CD4-positive, CD25-positive, alpha-beta regulatory T cell (primary cell): ENCODE measurements around the gene GMEB1. TPM values are rescaled to one million over a fixed set of nuclear protein-coding genes. Genes with fewer than 3 reads are reported as not detected.
"Not testable (repeated sequence)": the region's sequence is repeated elsewhere in the genome, so short reads cannot be mapped to it uniquely, and the experiment has no call there.

Experiments used
- ATAC-seq, 2 donors: fragments of 150-1000 bp; cut with Tn5 transposase; one replicate each; pipeline ENCODE4 v1.10.0; 2021; ENCODE audit warnings: low read depth in 2 of 2, moderate number of reproducible peaks in 2 of 2, moderate library complexity in 1 of 2
- DNase-seq, 3 donors: peaks; one replicate each; pipeline versions ENCODE4 v3.0.0 to v3.0.0-alpha.2; 2012 to 2022; ENCODE audit warnings: mixed read lengths in 1 of 3
- H3K27ac ChIP-seq: one replicate; pipeline ENCODE4 v1.7.0; 2013; ENCODE audit warnings: mild to moderate bottlenecking, low read length; ENCODE audit not compliant: insufficient read depth, poor library complexity, severe bottlenecking
- H3K27me3 ChIP-seq: one replicate; pipeline ENCODE4 v1.7.0; 2013; ENCODE audit warnings: low read length; ENCODE audit not compliant: control insufficient read depth, insufficient read depth
- H3K36me3 ChIP-seq: one replicate; pipeline ENCODE4 v1.7.0; 2013; ENCODE audit warnings: mild to moderate bottlenecking, low read length, moderate library complexity; ENCODE audit not compliant: control insufficient read depth, insufficient read depth
- H3K4me1 ChIP-seq: 2 replicates; pipeline ENCODE4 v1.7.0; 2013; ENCODE audit warnings: mild to moderate bottlenecking, low read length; ENCODE audit not compliant: insufficient read depth, control insufficient read depth, poor library complexity, severe bottlenecking
- H3K4me3 ChIP-seq: one replicate; pipeline ENCODE4 v1.7.0; 2013; ENCODE audit warnings: low read depth, mild to moderate bottlenecking, low read length, moderate library complexity
- H3K9me3 ChIP-seq, 2 experiments: 1 replicate in 1 of 2; 2 replicates in 1 of 2; pipeline ENCODE4 v1.7.0; 2013; ENCODE audit warnings: low read length in 2 of 2, mild to moderate bottlenecking in 1 of 2, moderate library complexity in 1 of 2; ENCODE audit not compliant: control insufficient read depth in 2 of 2
- H3K27ac Mint-ChIP-seq, 3 donors: one replicate each; pipeline ENCODE4 v1.8.0; 2020 to 2022; ENCODE audit warnings: mild to moderate bottlenecking in 3 of 3, mixed read lengths in 3 of 3, moderate library complexity in 2 of 3
- H3K27me3 Mint-ChIP-seq: one replicate; pipeline ENCODE4 v1.8.0; 2022; ENCODE audit warnings: mild to moderate bottlenecking, mixed read lengths
- H3K36me3 Mint-ChIP-seq: one replicate; pipeline ENCODE4 v1.8.0; 2020; ENCODE audit warnings: mixed read lengths
- H3K4me1 Mint-ChIP-seq, 4 donors: one replicate each; pipeline ENCODE4 v1.8.0; 2020 to 2022; ENCODE audit warnings: mixed read lengths in 4 of 4, mild to moderate bottlenecking in 1 of 4
- H3K4me3 Mint-ChIP-seq, 4 donors: one replicate each; pipeline ENCODE4 v1.8.0; 2020 to 2022; ENCODE audit warnings: mild to moderate bottlenecking in 4 of 4, mixed read lengths in 4 of 4, moderate library complexity in 3 of 4
- H3K9me3 Mint-ChIP-seq, 7 donors: one replicate each; pipeline ENCODE4 v1.8.0; 2020 to 2022; ENCODE audit warnings: mixed read lengths in 7 of 7, mild to moderate bottlenecking in 3 of 7, moderate library complexity in 2 of 7
- polyA plus RNA-seq, 4 donors: library from polyadenylated mRNA; unstranded; fragments of 300-500 nt; fragmentation: Illumina TruSeq; gene quantifications; one replicate each; pipeline ENCODE4 v1.2.3, GENCODE V29; 2021
- total RNA-seq: library from RNA; stranded (reverse); gene quantifications from one replicate; pipeline ENCODE4 v1.2.3, GENCODE V29; 2022

The GMEB1 gene
- total and polyA plus RNA-seq, 5 donors from 2014 or later, result 14.7 to 18.1 (median 16.2) TPM

- DNase-seq (no peak), ATAC-seq (no peak)
- H3K4me1 ChIP-seq, result no peaks in the 10 kb centered on the region
- no peaks in the 10 kb centered on the region for H3K27me3 ChIP-seq
- no peak overlapping the region for H3K27ac ChIP-seq
- Mint-ChIP-seq H3K36me3 (no peaks in the 10 kb centered on the region), H3K4me1 (peaks cover 0 to 4% (median 2%) of the 10 kb centered on the region in 4 donors), H3K4me3 (no peak overlapping the region), H3K27me3 (peaks cover 4% of the 10 kb centered on the region), H3K27ac (no peak overlapping the region), H3K9me3 (no peaks in the 10 kb centered on the region)
- no peaks in the 10 kb centered on the region for H3K36me3 ChIP-seq
- no peaks in the 10 kb centered on the region for H3K9me3 ChIP-seq
- no peak overlapping the region for H3K4me3 ChIP-seq
Observed at GRCh38 chr1:28656335-28656734, 12.2 kb upstream of the GMEB1 start.

- Mint-ChIP-seq H3K9me3 (no peaks in the 10 kb centered on the region), H3K27me3 (peaks cover 4% of the 10 kb centered on the region), H3K36me3 (no peaks in the 10 kb centered on the region), H3K4me3 (peak overlapping the region in 1 of 4 donors; percentile 67), H3K27ac (peak overlapping the region in 1 of 3 donors; percentile 7), H3K4me1 (peaks cover 0 to 17% (median 10%) of the 10 kb centered on the region in 4 donors)
- Histone ChIP-seq H3K9me3 (no peaks in the 10 kb centered on the region), H3K4me1 (peaks cover 9% of the 10 kb centered on the region), H3K27me3 (no peaks in the 10 kb centered on the region), H3K36me3 (no peaks in the 10 kb centered on the region), H3K4me3 (no peak overlapping the region), H3K27ac (no peak overlapping the region)
- ATAC-seq (no peak), DNase-seq (no peak)
Observed at GRCh38 chr1:28663871-28664470, 4.6 kb upstream of the GMEB1 start.

GRCh38 chr1:28666806-28667205 lies 1.8 kb upstream of the GMEB1 start:
- no peaks in the 10 kb centered on the region for H3K27me3 ChIP-seq
- H3K4me3 ChIP-seq, result no peak overlapping the region
- no peaks in the 10 kb centered on the region for H3K36me3 Mint-ChIP-seq
- ATAC-seq (no peak), DNase-seq (no peak)
- H3K27ac ChIP-seq, result no peak overlapping the region
- H3K36me3 ChIP-seq, result no peaks in the 10 kb centered on the region
- peaks cover 13% of the 10 kb centered on the region for H3K4me1 ChIP-seq
- no peaks in the 10 kb centered on the region for H3K9me3 Mint-ChIP-seq
- peak overlapping the region in 2 of 3 donors; percentile 15 to 84 for H3K27ac Mint-ChIP-seq
- no peaks in the 10 kb centered on the region for H3K9me3 ChIP-seq
- peaks cover 8% of the 10 kb centered on the region for H3K27me3 Mint-ChIP-seq
- H3K4me1 Mint-ChIP-seq, result peaks cover 7 to 27% (median 11%) of the 10 kb centered on the region in 4 donors
- peak overlapping the region in 2 of 4 donors; percentile 21 to 52 for H3K4me3 Mint-ChIP-seq

- H3K9me3 Mint-ChIP-seq, result no peaks in the 10 kb centered on the region
- H3K4me1 Mint-ChIP-seq, result peaks cover 7 to 26% (median 11%) of the 10 kb centered on the region in 4 donors
- Histone ChIP-seq H3K27ac (peak overlapping the region; percentile 93), H3K36me3 (no peaks in the 10 kb centered on the region), H3K4me3 (peak overlapping the region; percentile 97), H3K4me1 (peaks cover 13% of the 10 kb centered on the region), H3K9me3 (no peaks in the 10 kb centered on the region), H3K27me3 (no peaks in the 10 kb centered on the region)
- peaks cover 8% of the 10 kb centered on the region for H3K27me3 Mint-ChIP-seq
- DNase-seq (peak; percentile 24 to 83 (median 42)), ATAC-seq (peak; percentile 71 to 73)
- H3K36me3 Mint-ChIP-seq, result no peaks in the 10 kb centered on the region
- H3K27ac Mint-ChIP-seq, result peak overlapping the region; percentile 95 to 100 (median 98)
- peak overlapping the region; percentile 94 to 100 (median 96) for H3K4me3 Mint-ChIP-seq
Observed at GRCh38 chr1:28668956-28669723, 556 bp downstream of the GMEB1 start.

- H3K4me3 ChIP-seq, result no peak overlapping the region
- DNase-seq (no peak), ATAC-seq (no peak)
- no peaks in the 10 kb centered on the region for H3K27me3 ChIP-seq
- peaks cover 5% of the 10 kb centered on the region for H3K36me3 Mint-ChIP-seq
- H3K4me1 Mint-ChIP-seq, result peaks cover 5 to 27% (median 7%) of the 10 kb centered on the region in 4 donors
- no peaks in the 10 kb centered on the region for H3K9me3 ChIP-seq
- H3K4me3 Mint-ChIP-seq, result peak overlapping the region in 1 of 4 donors; percentile 56
- H3K27me3 Mint-ChIP-seq, result peaks cover 8% of the 10 kb centered on the region
- H3K4me1 ChIP-seq, result peaks cover 13% of the 10 kb centered on the region
- H3K27ac Mint-ChIP-seq, result no peak overlapping the region
- H3K36me3 ChIP-seq, result no peaks in the 10 kb centered on the region
- no peak overlapping the region for H3K27ac ChIP-seq
- H3K9me3 Mint-ChIP-seq, result no peaks in the 10 kb centered on the region
Observed at GRCh38 chr1:28671254-28671780, 2.7 kb downstream of the GMEB1 start.

- not testable (repeated sequence) for H3K9me3 Mint-ChIP-seq
Observed at GRCh38 chr1:28672971-28673370, 4.4 kb downstream of the GMEB1 start.

GRCh38 chr1:28675924-28676257 lies 7.3 kb downstream of the GMEB1 start:
- Mint-ChIP-seq H3K4me1 (peaks cover 0 to 9% (median 2%) of the 10 kb centered on the region in 4 donors), H3K27ac (peak overlapping the region in 1 of 3 donors; percentile 43), H3K4me3 (peak overlapping the region in 1 of 4 donors; percentile 28), H3K36me3 (peaks cover 5% of the 10 kb centered on the region), H3K9me3 (no peaks in the 10 kb centered on the region), H3K27me3 (no peaks in the 10 kb centered on the region)
- H3K4me3 ChIP-seq, result no peak overlapping the region
- no peaks in the 10 kb centered on the region for H3K9me3 ChIP-seq
- no peaks in the 10 kb centered on the region for H3K4me1 ChIP-seq
- peaks cover 2% of the 10 kb centered on the region for H3K36me3 ChIP-seq
- no peak for DNase-seq
- no peak overlapping the region for H3K27ac ChIP-seq
- no peaks in the 10 kb centered on the region for H3K27me3 ChIP-seq
- no peak for ATAC-seq

More at GRCh38 chr1:28672971-28673370, 4.4 kb downstream of the GMEB1 start:
- not testable (repeated sequence) for DNase-seq, H3K9me3 ChIP-seq, H3K27me3 ChIP-seq, ATAC-seq, H3K36me3 ChIP-seq, H3K4me1 ChIP-seq, H3K4me3 ChIP-seq, H3K36me3 Mint-ChIP-seq, H3K27ac ChIP-seq, H3K27me3 Mint-ChIP-seq
- H3K4me1 Mint-ChIP-seq, result peaks cover 3 to 26% (median 7%) of the 10 kb centered on the region in 4 donors
- H3K4me3 Mint-ChIP-seq, result peak overlapping the region in 1 of 4 donors; percentile 15
- peak overlapping the region in 1 of 3 donors; percentile 64 for H3K27ac Mint-ChIP-seq
